K562 (cell line): ENCODE results near the gene POU2AF2. TPM values are rescaled to one million over a fixed set of nuclear protein-coding genes. Genes with fewer than 3 reads are reported as not detected.

Experiments
- ATAC-seq: fragments of 200-7000 bp; cut with Tn5 transposase; 3 replicates; pipeline ENCODE4 v1.9.1; 2020; ENCODE audit warnings: moderate library complexity
- BruUV-seq: library from RNA; stranded (reverse); fragments of 400-500 nt; replicated peaks from 2 replicates; lab custom pipeline; 2021; lab: Mats Ljungman, UMichigan
- CTCF ChIA-PET: fragments of 300-600 bp; formaldehyde crosslinking; extraction: SDS; loops from one replicate; lab custom pipeline; 2021; ENCODE audit warnings: low intra/inter-chr PET ratio; lab: Yijun Ruan, JAX
- POLR2A ChIA-PET: fragments of 300-600, 350-650 bp; sonication (Branson Sonifier 250); formaldehyde crosslinking; extraction: SDS; loops from one replicate; lab custom pipeline; 2021; ENCODE audit warnings: antibody characterized with exemption, inconsistent platforms; lab: Yijun Ruan, JAX
- DNase-seq, 4 experiments: peaks; one replicate each; pipeline versions ENCODE4 v3.0.0 to v3.0.0-alpha.2; 2011 to 2018; ENCODE audit warnings: low spot score in 3 of 4, mixed read lengths in 3 of 4; ENCODE audit errors: extremely low read depth in 1 of 4
- FAIRE-seq: peaks from 2 replicates; lab custom pipeline; 2011; peaks lifted over from hg19 to GRCh38; lab: Jason Lieb, UNC
- H2AFZ ChIP-seq: 2 replicates; pipeline ENCODE4 v1.6.0; 2011; ENCODE audit warnings: low read depth, low read length, control low read depth, inconsistent platforms
- H3K27ac ChIP-seq: fragments of 200-600 bp; 3 replicates; pipeline ENCODE4 v1.8.0; 2011; ENCODE audit warnings: low read depth, mild to moderate bottlenecking, control low read depth, inconsistent platforms, low read length, moderate library complexity, mixed read lengths; ENCODE audit errors: extremely low read depth
- H3K27me3 ChIP-seq, 2 experiments: fragments of 300-600 bp in 1 of 2; 2 replicates in 1 of 2; 3 replicates in 1 of 2; pipeline versions ENCODE4 v1.6.0 to v1.8.0; 2011; ENCODE audit warnings: inconsistent platforms in 2 of 2, low read length in 2 of 2, mild to moderate bottlenecking in 1 of 2, mixed read lengths in 1 of 2, moderate library complexity in 1 of 2; ENCODE audit not compliant: control insufficient read depth in 2 of 2, insufficient read depth in 2 of 2
- H3K36me3 ChIP-seq: fragments of 300-600 bp; 3 replicates; pipeline ENCODE4 v1.8.0; 2011; ENCODE audit warnings: mild to moderate bottlenecking, low read length, inconsistent platforms; ENCODE audit not compliant: control insufficient read depth, insufficient read depth
- H3K4me1 ChIP-seq, 2 experiments: fragments of 200-600 bp in 1 of 2; replicated peaks in 1 of 2; 2 replicates in 1 of 2; 3 replicates in 1 of 2; pipeline versions ENCODE4 v1.5.1 to v1.8.0; 2011; ENCODE audit warnings: inconsistent platforms in 2 of 2, low read length in 2 of 2, mild to moderate bottlenecking in 1 of 2, mixed read lengths in 1 of 2, moderate library complexity in 1 of 2; ENCODE audit not compliant: control insufficient read depth in 2 of 2, insufficient read depth in 2 of 2
- H3K4me2 ChIP-seq: 2 replicates; pipeline ENCODE4 v1.6.1; 2011; ENCODE audit warnings: low read length, control low read depth, inconsistent platforms, mixed read lengths; ENCODE audit not compliant: insufficient read depth
- H3K4me3 ChIP-seq: fragments of 200-600 bp; sonication (generic), shearing (Covaris generic); 2 replicates; pipeline ENCODE4 v1.5.1; 2016; ENCODE audit warnings: control low read depth, inconsistent platforms
- H3K79me2 ChIP-seq: fragments of 200-600 bp; 3 replicates; pipeline ENCODE4 v1.8.0; 2011; ENCODE audit warnings: low read length, inconsistent platforms; ENCODE audit not compliant: control insufficient read depth, insufficient read depth
- H3K9ac ChIP-seq, 2 experiments: 2 replicates each; pipeline versions ENCODE4 v1.6.0 to v1.6.1; 2011; ENCODE audit warnings: low read depth in 2 of 2, low read length in 2 of 2, control low read depth in 1 of 2, inconsistent platforms in 1 of 2, mild to moderate bottlenecking in 1 of 2, mixed read lengths in 1 of 2; ENCODE audit not compliant: insufficient read depth in 1 of 2
- H3K9me1 ChIP-seq: one replicate; pipeline ENCODE4 v1.6.0; 2011; ENCODE audit warnings: inconsistent platforms, mild to moderate bottlenecking, low read length, moderate library complexity; ENCODE audit not compliant: control insufficient read depth, insufficient read depth
- H3K9me3 ChIP-seq: replicated peaks from 2 replicates; pipeline ENCODE4 v1.5.1; 2011; ENCODE audit warnings: low read depth, low read length, inconsistent platforms; ENCODE audit not compliant: control insufficient read depth, insufficient read depth
- H4K20me1 ChIP-seq: replicated peaks from 2 replicates; pipeline ENCODE4 v1.6.1; 2011; ENCODE audit warnings: low read length, inconsistent platforms, mixed read lengths; ENCODE audit not compliant: control insufficient read depth, insufficient read depth
- CREB3 ChIP-seq: fragments of 450-650 bp; conservative IDR thresholded peaks from 2 replicates; pipeline ENCODE4 v1.6.1; 2016; ENCODE audit warnings: missing genetic modification characterization, low read depth, mild to moderate bottlenecking, missing compliant biosample characterization, moderate library complexity
- ETV6 ChIP-seq, 3 experiments: fragments of 150-350 bp in 1 of 3; sonication (generic) in 1 of 3; formaldehyde crosslinking in 1 of 3; IDR thresholded peaks; 2 replicates each; pipeline versions ENCODE4 v1.6.1 to v1.8.0; 2014 to 2022; ENCODE audit warnings: borderline replicate concordance in 2 of 3, low read depth in 2 of 3, antibody characterized with exemption in 1 of 3, low read length in 1 of 3, mild to moderate bottlenecking in 1 of 3, missing genetic modification reagents in 1 of 3
- GABPB1 ChIP-seq: sonication (generic); formaldehyde crosslinking; IDR thresholded peaks from 2 replicates; pipeline ENCODE4 v1.8.0; 2022; ENCODE audit warnings: mild to moderate bottlenecking, missing genetic modification reagents
- HNRNPK ChIP-seq: fragments of 200-400 bp; formaldehyde crosslinking; IDR thresholded peaks from one replicate; pipeline ENCODE4 v1.6.1; 2018; ENCODE audit warnings: mild to moderate bottlenecking, low read depth, low read length; ENCODE audit not compliant: poor library complexity, severe bottlenecking
- PTBP1 ChIP-seq: fragments of 200-400 bp; formaldehyde crosslinking; IDR thresholded peaks from 2 replicates; pipeline ENCODE4 v1.6.1; 2017; ENCODE audit warnings: low read depth, low read length
- SRSF1 ChIP-seq: fragments of 200-400 bp; formaldehyde crosslinking; IDR thresholded peaks from 2 replicates; pipeline ENCODE4 v1.6.1; 2017; ENCODE audit warnings: mild to moderate bottlenecking, low read depth, low read length, moderate library complexity
- ZNF518B ChIP-seq: fragments of 250-450 bp; sonication (Bioruptor Pico); IDR thresholded peaks from 2 replicates; pipeline ENCODE4 v1.5.0; 2021; ENCODE audit warnings: mild to moderate bottlenecking, moderate library complexity
- ZNF766 ChIP-seq: fragments of 200-800 bp; sonication (Bioruptor generic); conservative IDR thresholded peaks from 2 replicates; pipeline ENCODE4 v1.6.1; 2016; ENCODE audit warnings: missing genetic modification characterization, missing compliant biosample characterization
- WGBS: fragments of 100-300 bp; shearing (Covaris generic); methylation state at CpG from one replicate; pipeline ENCODE4 v1.1.6; 2016; ENCODE audit warnings: low coverage, mixed read lengths; ENCODE audit not compliant: insufficient coverage; ENCODE audit errors: missing lambda C conversion rate; 5-methylcytosine and 5-hydroxymethylcytosine counted together
- in situ Hi-C: fragments of 300-500 bp; cut with MboI; formaldehyde crosslinking; loops from 4 replicates; pipeline ENCODE4 v1.15.0; 2018; ENCODE audit warnings: inconsistent platforms, mixed read lengths
- intact Hi-C: fragments of 100-400 bp; cut with micrococcal nuclease; formaldehyde crosslinking; loops from 2 replicates; pipeline ENCODE4 v1.14.2; 2022
- polyA plus RNA-seq, 8 experiments: library from polyadenylated mRNA; depleted of rRNA in 4 of 8; stranded (reverse) in 5 of 8; unstranded in 3 of 8; fragments of >200 nt; fragmentation: Nextera tagmentation in 2 of 8; fragmentation: Illumina TruSeq in 1 of 8; extraction: Ambion mirVana in 2 of 8; extraction: Trizol in 1 of 8; gene quantifications; 2 replicates each; pipeline versions ENCODE4 v1.2.1 to v1.2.3, GENCODE V29; 2011 to 2014; ENCODE audit warnings: inconsistent platforms in 1 of 8, missing spikeins in 1 of 8
- total RNA-seq, 7 experiments: library from RNA; depleted of rRNA in 6 of 7; stranded (reverse); fragments of >200 nt in 6 of 7; fragmentation: Illumina TruSeq in 2 of 7; extraction: Trizol in 2 of 7; gene quantifications; 2 replicates each; pipeline versions ENCODE4 v1.2.1 to v1.2.3, GENCODE V29; 2011 to 2021; ENCODE audit warnings: low replicate concordance in 1 of 7

POU2AF2 gene
- total and polyA plus RNA-seq, 9 of the 15 experiments (the other 6 are each of a cell fraction or from before 2014, with no cell fraction given), result not detected

- Histone ChIP-seq H3K79me2 (no peaks in the 10 kb centered on the region), H3K27ac (no peak overlapping the region), H3K4me3 (no peak overlapping the region), H3K36me3 (no peaks in the 10 kb centered on the region), H3K4me1 (no peaks in the 10 kb centered on the region), H3K27me3 (no peaks in the 10 kb centered on the region), H4K20me1 (no peaks in the 10 kb centered on the region), H3K9me3 (no peaks in the 10 kb centered on the region), H3K9me1 (no peaks in the 10 kb centered on the region), H3K4me2 (no peak overlapping the region), H2AFZ (no peak overlapping the region), H3K9ac (no peak overlapping the region)
- ATAC-seq (no peak), DNase-seq (no peak), FAIRE-seq (no peak)
- ChIA-PET CTCF (no interaction called here), POLR2A (no interaction called here)
- intact Hi-C loops (no loop called here), in situ Hi-C loops (loop anchor here (10.0 to 25.0 kb wide), 2 partner anchors 773 to 1051 kb away; no protein-coding TSS in a partner anchor)
- no TSS peak for BruUV-seq
- 0% methylated on average over 1 of the region's 1 CpG for WGBS
- TF ChIP-seq ZNF518B (CRISPR knock-in tag) (no peak), SRSF1 (no peak), PTBP1 (no peak), GABPB1 (CRISPR knock-in tag) (no peak), ZNF766 (no peak), ETV6 (IDR thresholded peaks at IDR 0.05; ENCODE audit: borderline replicate concordance in 1 of 2, low read depth in 2 of 2, low read length in 1 of 2) (no peak), ETV6 (CRISPR knock-in tag; IDR thresholded peaks at IDR 0.05; ENCODE audit: borderline replicate concordance) (no peak), CREB3 (tag) (no peak), HNRNPK (no peak)
These were observed 7.6 kb upstream of the POU2AF2 start for GRCh38 chr11:111237926-111238325.
